ENCODE measurements around the gene ALDH4A1. TPM values are rescaled to one million over a fixed set of nuclear protein-coding genes. Genes with fewer than 3 reads are reported as not detected.

The ALDH4A1 gene
- total RNA-seq, 2 experiments from 2014 or later, result 0.61 to 0.71 TPM

GRCh38 chr1:18922319-18922726, 20.0 kb upstream of the ALDH4A1 start:
- no peak for ATAC-seq (ENCODE audit: poor library complexity)
- peaks cover 29% of the 10 kb centered on the region for H3K36me3 Mint-ChIP-seq (ENCODE audit: low read depth)
- H3K4me1 Mint-ChIP-seq (ENCODE audit: low read depth), result peaks cover 64% of the 10 kb centered on the region
- no peak for TF ChIP-seq CTCF (IDR thresholded peaks at IDR 0.05)
- H3K9me3 Mint-ChIP-seq, result no peaks in the 10 kb centered on the region
- Histone ChIP-seq H3K36me3 (ENCODE audit: insufficient read depth, low read length) (peaks cover 36% of the 10 kb centered on the region), H3K27me3 (ENCODE audit: control insufficient read depth in 1 of 2, insufficient read depth in 2 of 2, low read length in 2 of 2) (no peaks in the 10 kb centered on the region), H3K4me1 (ENCODE audit: insufficient read depth, low read length) (peaks cover 58% of the 10 kb centered on the region), H3K9me3 (ENCODE audit: control insufficient read depth in 1 of 2, insufficient read depth in 1 of 2, low read length in 2 of 2) (no peaks in the 10 kb centered on the region), H3K4me3 (ENCODE audit: low read length) (no peak overlapping the region), H3K27ac (ENCODE audit: low read depth in 1 of 2, low read length in 2 of 2) (peak overlapping the region in 1 of 2 donors; percentile 11)
- H3K27me3 Mint-ChIP-seq, result no peaks in the 10 kb centered on the region
- intact Hi-C loops (cut with DNase I, micrococcal nuclease), result no loop called here
- CTCF ChIA-PET, result interaction anchor here (1.6 to 2.5 kb wide), 2 partner anchors 9 to 15 kb away, joined by 3 to 9 read pairs; no protein-coding TSS in a partner anchor
- POLR2A ChIA-PET, result interaction anchor here (7.7 kb wide), 1 partner anchor 34 kb away, joined by 150 read pairs; the partner anchor contains the start of gene IFFO2
- H3K27ac Mint-ChIP-seq, result no peak overlapping the region
- H3K4me3 Mint-ChIP-seq, result no peak overlapping the region
- DNase-seq, result no peak

- Histone ChIP-seq H3K9me3 (ENCODE audit: control insufficient read depth in 1 of 2, insufficient read depth in 1 of 2, low read length in 2 of 2) (no peaks in the 10 kb centered on the region), H3K4me1 (ENCODE audit: insufficient read depth, low read length) (peaks cover 51% of the 10 kb centered on the region)
- intact Hi-C loops (cut with DNase I, micrococcal nuclease), result no loop called here
Measured at GRCh38 chr1:18921516-18922251, 19.3 kb upstream of the ALDH4A1 start.

GRCh38 chr1:18920931-18921330, 18.6 kb upstream of the ALDH4A1 start:
- Mint-ChIP-seq H3K4me3 (no peak overlapping the region), H3K9me3 (no peaks in the 10 kb centered on the region), H3K36me3 (ENCODE audit: low read depth) (peaks cover 40% of the 10 kb centered on the region), H3K27ac (no peak overlapping the region), H3K27me3 (no peaks in the 10 kb centered on the region), H3K4me1 (ENCODE audit: low read depth) (peaks cover 53% of the 10 kb centered on the region)
- ATAC-seq (ENCODE audit: poor library complexity) (no peak), DNase-seq (no peak)
- H3K27ac ChIP-seq (ENCODE audit: low read depth in 1 of 2, low read length in 2 of 2), result no peak overlapping the region
- H3K36me3 ChIP-seq (ENCODE audit: insufficient read depth, low read length), result peaks cover 50% of the 10 kb centered on the region
- no peak overlapping the region for H3K4me3 ChIP-seq (ENCODE audit: low read length)
- ChIA-PET CTCF (interaction anchor here (1.6 to 2.5 kb wide), 2 partner anchors 8 to 14 kb away, joined by 3 to 9 read pairs; no protein-coding TSS in a partner anchor), POLR2A (no interaction called here)
- H3K9me3 ChIP-seq (ENCODE audit: control insufficient read depth in 1 of 2, insufficient read depth in 1 of 2, low read length in 2 of 2), result no peaks in the 10 kb centered on the region
- H3K4me1 ChIP-seq (ENCODE audit: insufficient read depth, low read length), result peaks cover 44% of the 10 kb centered on the region
- TF ChIP-seq CTCF (IDR thresholded peaks at IDR 0.05), result no peak
- intact Hi-C loops (cut with DNase I, micrococcal nuclease), result no loop called here
- H3K27me3 ChIP-seq (ENCODE audit: control insufficient read depth in 1 of 2, insufficient read depth in 2 of 2, low read length in 2 of 2), result no peaks in the 10 kb centered on the region

More at GRCh38 chr1:18921516-18922251, 19.3 kb upstream of the ALDH4A1 start:
- Mint-ChIP-seq H3K27ac (peak overlapping the region; percentile 57), H3K27me3 (no peaks in the 10 kb centered on the region), H3K4me3 (no peak overlapping the region), H3K4me1 (ENCODE audit: low read depth) (peaks cover 58% of the 10 kb centered on the region), H3K36me3 (ENCODE audit: low read depth) (peaks cover 34% of the 10 kb centered on the region), H3K9me3 (no peaks in the 10 kb centered on the region)
- ChIA-PET POLR2A (interaction anchor here (7.7 kb wide), 1 partner anchor 35 kb away, joined by 150 read pairs; the partner anchor contains the start of gene IFFO2), CTCF (interaction anchor here (1.6 to 2.5 kb wide), 2 partner anchors 9 to 15 kb away, joined by 3 to 9 read pairs; no protein-coding TSS in a partner anchor)
- Histone ChIP-seq H3K27ac (ENCODE audit: low read depth in 1 of 2, low read length in 2 of 2) (peak overlapping the region; percentile 11 to 22), H3K36me3 (ENCODE audit: insufficient read depth, low read length) (peaks cover 42% of the 10 kb centered on the region), H3K27me3 (ENCODE audit: control insufficient read depth in 1 of 2, insufficient read depth in 2 of 2, low read length in 2 of 2) (no peaks in the 10 kb centered on the region), H3K4me3 (ENCODE audit: low read length) (no peak overlapping the region)
- ATAC-seq (ENCODE audit: poor library complexity) (no peak), DNase-seq (no peak)
- TF ChIP-seq CTCF (IDR thresholded peaks at IDR 0.05), result no peak

All from CD4-positive, alpha-beta T cell (primary cell).